SK-N-SH treated with all-trans-retinoic acid at 6 μM for 48 hours (cell line): ENCODE results near the gene OR10Z1.

ENCODE experiments used
- ARNTL ChIP-seq: fragments of 450-650 bp; formaldehyde crosslinking; IDR thresholded peaks from 2 replicates; pipeline ENCODE4 v1.5.0; 2020; ENCODE audit warnings: low read depth, mild to moderate bottlenecking, moderate library complexity, borderline replicate concordance
- ESRRG ChIP-seq: fragments of 250-450 bp; sonication (Bioruptor Pico); IDR thresholded peaks from 2 replicates; pipeline ENCODE4 v1.6.1; 2021; ENCODE audit warnings: mild to moderate bottlenecking
- OSR1 ChIP-seq: fragments of 250-450 bp; sonication (Bioruptor Pico); IDR thresholded peaks from 2 replicates; pipeline ENCODE4 v1.8.0; 2022; ENCODE audit warnings: moderate library complexity, mild to moderate bottlenecking, inconsistent platforms
- PPARA ChIP-seq: fragments of 250-450 bp; sonication (Bioruptor Pico); IDR thresholded peaks from 2 replicates; pipeline ENCODE4 v1.5.0; 2020; ENCODE audit warnings: mild to moderate bottlenecking, borderline replicate concordance
- ZFP3 ChIP-seq: fragments of 250-450 bp; sonication (Bioruptor Pico); IDR thresholded peaks from 2 replicates; pipeline ENCODE4 v1.5.0; 2020; ENCODE audit warnings: mild to moderate bottlenecking, moderate library complexity
- ZFP30 ChIP-seq: fragments of 450-650 bp; formaldehyde crosslinking; IDR thresholded peaks from 2 replicates; pipeline ENCODE4 v1.5.0; 2022; ENCODE audit warnings: mild to moderate bottlenecking, moderate library complexity
- ZNF565 ChIP-seq: fragments of 450-650 bp; formaldehyde crosslinking; conservative IDR thresholded peaks from 2 replicates; pipeline ENCODE4 v1.5.0; 2020; ENCODE audit warnings: low read depth, mild to moderate bottlenecking, moderate library complexity
- ZNF70 ChIP-seq: fragments of 450-650 bp; formaldehyde crosslinking; IDR thresholded peaks from 2 replicates; pipeline ENCODE4 v1.5.0; 2020; ENCODE audit warnings: mild to moderate bottlenecking, moderate library complexity
- ZNF8 ChIP-seq: fragments of 450-650 bp; formaldehyde crosslinking; IDR thresholded peaks from 2 replicates; pipeline ENCODE4 v1.5.0; 2020; ENCODE audit warnings: mild to moderate bottlenecking, moderate library complexity
- TF ChIP-seq, protein P1 (sequence below): fragments of 250-450 bp; sonication (Bioruptor Pico); IDR thresholded peaks from 2 replicates; pipeline ENCODE4 v1.8.0; 2020; ENCODE audit warnings: mild to moderate bottlenecking, moderate library complexity, borderline replicate concordance
- TF ChIP-seq, protein P2 (sequence below): fragments of 250-450 bp; sonication (Bioruptor Pico); IDR thresholded peaks from 2 replicates; pipeline ENCODE4 v1.5.1; 2020; ENCODE audit warnings: low read depth, mild to moderate bottlenecking, moderate library complexity

DNA sequence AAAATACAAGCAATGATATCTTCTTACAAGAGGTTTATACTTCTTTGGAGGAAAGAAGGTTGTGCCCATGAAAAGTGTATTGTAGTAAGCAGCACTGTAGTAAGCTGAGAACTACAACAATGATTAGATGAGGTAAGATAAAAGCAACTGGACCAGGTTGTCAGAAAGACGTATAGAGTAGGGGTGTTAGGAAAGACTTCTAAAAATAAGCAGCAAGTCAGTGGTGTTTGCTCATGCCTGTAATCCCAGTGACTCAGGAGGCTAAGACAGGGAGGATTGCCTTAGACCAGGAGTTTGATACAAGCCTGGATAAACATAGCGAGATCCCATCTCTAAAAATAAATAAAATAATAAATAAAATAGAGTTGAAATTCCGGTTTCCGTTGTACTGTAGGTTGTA is 21.1 kb upstream of the OR10Z1 start:
- TF ChIP-seq, protein P1, sequence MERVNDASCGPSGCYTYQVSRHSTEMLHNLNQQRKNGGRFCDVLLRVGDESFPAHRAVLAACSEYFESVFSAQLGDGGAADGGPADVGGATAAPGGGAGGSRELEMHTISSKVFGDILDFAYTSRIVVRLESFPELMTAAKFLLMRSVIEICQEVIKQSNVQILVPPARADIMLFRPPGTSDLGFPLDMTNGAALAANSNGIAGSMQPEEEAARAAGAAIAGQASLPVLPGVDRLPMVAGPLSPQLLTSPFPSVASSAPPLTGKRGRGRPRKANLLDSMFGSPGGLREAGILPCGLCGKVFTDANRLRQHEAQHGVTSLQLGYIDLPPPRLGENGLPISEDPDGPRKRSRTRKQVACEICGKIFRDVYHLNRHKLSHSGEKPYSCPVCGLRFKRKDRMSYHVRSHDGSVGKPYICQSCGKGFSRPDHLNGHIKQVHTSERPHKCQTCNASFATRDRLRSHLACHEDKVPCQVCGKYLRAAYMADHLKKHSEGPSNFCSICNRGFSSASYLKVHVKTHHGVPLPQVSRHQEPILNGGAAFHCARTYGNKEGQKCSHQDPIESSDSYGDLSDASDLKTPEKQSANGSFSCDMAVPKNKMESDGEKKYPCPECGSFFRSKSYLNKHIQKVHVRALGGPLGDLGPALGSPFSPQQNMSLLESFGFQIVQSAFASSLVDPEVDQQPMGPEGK (CRISPR knock-in tag), result no peak
- TF ChIP-seq, protein P2, sequence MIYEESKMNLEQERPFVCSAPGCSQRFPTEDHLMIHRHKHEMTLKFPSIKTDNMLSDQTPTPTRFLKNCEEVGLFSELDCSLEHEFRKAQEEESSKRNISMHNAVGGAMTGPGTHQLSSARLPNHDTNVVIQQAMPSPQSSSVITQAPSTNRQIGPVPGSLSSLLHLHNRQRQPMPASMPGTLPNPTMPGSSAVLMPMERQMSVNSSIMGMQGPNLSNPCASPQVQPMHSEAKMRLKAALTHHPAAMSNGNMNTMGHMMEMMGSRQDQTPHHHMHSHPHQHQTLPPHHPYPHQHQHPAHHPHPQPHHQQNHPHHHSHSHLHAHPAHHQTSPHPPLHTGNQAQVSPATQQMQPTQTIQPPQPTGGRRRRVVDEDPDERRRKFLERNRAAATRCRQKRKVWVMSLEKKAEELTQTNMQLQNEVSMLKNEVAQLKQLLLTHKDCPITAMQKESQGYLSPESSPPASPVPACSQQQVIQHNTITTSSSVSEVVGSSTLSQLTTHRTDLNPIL (CRISPR knock-in tag), result no peak
- no peak for TF ChIP-seq ZFP30 (CRISPR knock-in tag)
- TF ChIP-seq OSR1 (CRISPR knock-in tag), result no peak
- TF ChIP-seq ZNF565 (CRISPR knock-in tag), result no peak
- TF ChIP-seq ZNF70, result no peak
- no peak for TF ChIP-seq ZNF8 (CRISPR knock-in tag)
- TF ChIP-seq ARNTL (CRISPR knock-in tag), result no peak
- TF ChIP-seq ESRRG, result no peak
- no peak for TF ChIP-seq PPARA (CRISPR knock-in tag)
- TF ChIP-seq ZFP3 (CRISPR knock-in tag), result no peak
